NB4 (cell line): ENCODE measurements around the gene BMPER.

Experiments used
- DNase-seq: peaks from one replicate; pipeline ENCODE4 v3.0.0; 2010; ENCODE audit warnings: low read depth
- H3K4me3 ChIP-seq: one replicate; pipeline ENCODE4 v1.5.1; 2011; ENCODE audit warnings: mild to moderate bottlenecking, low read depth, low read length, moderate library complexity
- MAX ChIP-seq: IDR thresholded peaks from 2 replicates; pipeline ENCODE4 v1.6.1; 2011; ENCODE audit warnings: low read depth, low read length
- MYC ChIP-seq: IDR thresholded peaks from 2 replicates; pipeline ENCODE4 v1.6.1; 2011; ENCODE audit warnings: low read depth, low read length
- POLR2A ChIP-seq: IDR thresholded peaks from 2 replicates; pipeline ENCODE4 v1.6.1; 2011; ENCODE audit warnings: mild to moderate bottlenecking; ENCODE audit not compliant: insufficient read length; ENCODE audit errors: extremely low read depth
- TF ChIP-seq, protein P1 (sequence below): IDR thresholded peaks from one replicate; pipeline ENCODE4 v1.5.1; 2012; ENCODE audit warnings: low read depth, low read length

BMPER gene

DNA sequence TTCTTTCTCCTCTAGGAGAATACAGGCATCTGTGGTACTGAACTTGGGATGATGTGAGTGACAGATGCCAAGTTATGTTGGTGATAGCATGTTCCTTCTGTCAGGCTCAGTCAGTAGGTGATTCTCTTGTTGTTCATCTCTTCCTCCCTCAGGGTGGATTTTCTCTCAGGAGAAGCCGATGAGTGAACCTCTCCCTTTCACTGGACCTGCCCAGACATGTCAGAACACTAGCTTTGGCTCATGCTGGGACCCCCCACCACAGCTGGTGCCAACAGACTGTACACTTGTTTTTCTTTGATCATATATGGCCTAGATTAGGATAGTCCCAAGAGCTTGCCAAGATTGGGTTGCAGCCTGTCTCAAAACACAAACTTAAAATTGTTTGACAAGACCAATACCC, 129.4 kb downstream of the BMPER start:
- no peak overlapping the region for H3K4me3 ChIP-seq
- no peak for DNase-seq
- TF ChIP-seq MYC (no peak), MAX (no peak), POLR2A (no peak)
- TF ChIP-seq, protein P1, sequence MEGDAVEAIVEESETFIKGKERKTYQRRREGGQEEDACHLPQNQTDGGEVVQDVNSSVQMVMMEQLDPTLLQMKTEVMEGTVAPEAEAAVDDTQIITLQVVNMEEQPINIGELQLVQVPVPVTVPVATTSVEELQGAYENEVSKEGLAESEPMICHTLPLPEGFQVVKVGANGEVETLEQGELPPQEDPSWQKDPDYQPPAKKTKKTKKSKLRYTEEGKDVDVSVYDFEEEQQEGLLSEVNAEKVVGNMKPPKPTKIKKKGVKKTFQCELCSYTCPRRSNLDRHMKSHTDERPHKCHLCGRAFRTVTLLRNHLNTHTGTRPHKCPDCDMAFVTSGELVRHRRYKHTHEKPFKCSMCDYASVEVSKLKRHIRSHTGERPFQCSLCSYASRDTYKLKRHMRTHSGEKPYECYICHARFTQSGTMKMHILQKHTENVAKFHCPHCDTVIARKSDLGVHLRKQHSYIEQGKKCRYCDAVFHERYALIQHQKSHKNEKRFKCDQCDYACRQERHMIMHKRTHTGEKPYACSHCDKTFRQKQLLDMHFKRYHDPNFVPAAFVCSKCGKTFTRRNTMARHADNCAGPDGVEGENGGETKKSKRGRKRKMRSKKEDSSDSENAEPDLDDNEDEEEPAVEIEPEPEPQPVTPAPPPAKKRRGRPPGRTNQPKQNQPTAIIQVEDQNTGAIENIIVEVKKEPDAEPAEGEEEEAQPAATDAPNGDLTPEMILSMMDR = no peak

- no peak for DNase-seq
- TF ChIP-seq, protein P1 = no peak
- TF ChIP-seq MAX (no peak), POLR2A (no peak), MYC (no peak)
- no peak overlapping the region for H3K4me3 ChIP-seq
These were observed 130.9 kb downstream of the BMPER start for GRCh38 chr7:34036051-34036920.

DNA sequence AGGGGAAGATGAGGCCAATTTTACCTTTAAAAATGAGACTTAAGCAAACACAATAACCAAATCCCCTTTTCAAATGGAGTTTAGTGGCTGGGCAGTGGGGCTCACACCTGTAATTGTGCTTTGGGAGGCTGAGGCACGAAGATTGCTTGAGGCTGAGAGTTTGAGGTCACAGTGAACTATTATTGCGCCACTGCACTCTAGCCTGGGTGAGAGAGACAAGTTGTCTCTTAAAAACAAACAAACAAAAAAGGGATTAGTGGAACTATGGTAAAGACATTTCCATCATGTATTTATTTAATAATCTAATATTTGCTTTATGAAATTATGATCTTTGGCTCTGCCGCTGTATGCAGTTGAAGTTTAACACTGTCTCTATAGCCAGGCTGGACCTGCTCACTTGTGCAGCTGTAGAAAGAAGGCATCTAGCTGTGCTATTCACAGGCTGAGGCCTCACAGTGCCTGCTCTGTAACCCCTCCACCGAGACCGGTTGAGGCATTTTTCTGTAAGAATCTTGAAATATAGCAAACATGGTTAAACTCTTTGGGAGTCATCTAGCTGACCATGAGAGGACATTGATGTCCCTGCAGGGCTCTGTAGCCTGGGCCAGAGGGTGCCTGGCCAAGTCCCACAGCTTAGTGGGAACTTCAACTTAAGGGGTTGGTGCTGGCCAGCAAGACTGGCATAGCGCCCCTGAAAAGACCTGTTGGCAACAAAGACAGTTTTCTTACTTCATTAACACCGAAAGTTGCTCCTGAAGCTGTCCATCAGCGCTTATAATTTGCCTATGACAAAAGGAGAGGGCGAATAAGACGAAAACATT, 131.8 kb downstream of the BMPER start:
- no peak for DNase-seq
- TF ChIP-seq, protein P1 = no peak
- TF ChIP-seq MYC (no peak), MAX (no peak), POLR2A (no peak)
- H3K4me3 ChIP-seq = no peak overlapping the region

DNA sequence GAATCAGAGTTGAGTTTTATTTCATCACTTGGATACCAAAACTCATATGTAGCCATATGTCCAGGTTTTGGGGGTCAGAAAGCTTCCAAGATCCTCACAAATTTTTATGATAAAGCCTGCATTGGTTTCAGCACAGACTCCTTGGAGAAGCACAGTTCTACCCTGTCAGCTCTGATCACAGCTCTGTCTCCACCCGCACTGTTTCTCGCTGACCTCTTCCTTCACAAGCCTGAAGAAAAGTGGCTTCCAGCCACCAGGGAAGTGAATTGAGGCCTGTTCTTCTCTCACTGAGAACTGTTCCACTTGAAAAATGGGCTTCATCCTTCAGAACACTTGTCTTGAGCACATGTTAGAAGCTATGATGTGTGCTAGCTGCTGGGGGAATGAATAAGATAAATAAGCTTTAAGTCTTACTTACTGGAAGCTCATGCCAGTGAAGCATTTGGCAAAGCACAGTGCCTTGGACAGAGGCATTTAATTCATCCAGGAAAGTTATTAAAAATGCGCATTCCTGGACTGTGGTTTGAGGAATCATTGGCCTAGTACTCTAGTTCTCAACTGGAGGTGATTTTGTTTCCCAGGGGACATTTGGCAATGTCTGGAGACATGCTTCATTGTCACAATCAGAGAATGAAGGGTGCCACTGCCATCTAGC, 133.6 kb downstream of the BMPER start:
- DNase-seq = no peak
- TF ChIP-seq, protein P1 = no peak
- no peak for TF ChIP-seq MYC
- no peak for TF ChIP-seq POLR2A
- no peak for TF ChIP-seq MAX

DNA sequence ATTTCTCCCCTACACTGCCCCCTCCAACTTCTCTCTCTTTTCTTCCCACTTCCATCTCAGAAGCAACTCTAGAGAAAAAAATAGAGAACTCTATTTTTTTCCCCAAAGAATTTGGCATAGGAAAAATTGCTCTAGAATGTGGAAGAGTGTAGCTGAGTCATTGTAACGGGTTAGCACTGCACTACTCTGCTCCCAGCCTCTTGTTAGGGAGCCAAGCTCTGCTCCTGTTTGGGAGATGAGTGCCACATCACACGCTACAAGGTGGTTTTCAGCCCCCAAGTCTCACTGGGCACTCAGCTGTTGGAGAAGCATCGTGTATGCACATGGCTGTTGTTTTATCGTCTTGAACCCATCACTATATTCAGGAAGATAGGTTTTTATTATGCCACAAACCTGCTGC, 136.4 kb downstream of the BMPER start:
- TF ChIP-seq, protein P1 = no peak
- TF ChIP-seq MAX = no peak
- no peak for TF ChIP-seq POLR2A
- TF ChIP-seq MYC = no peak
- DNase-seq = no peak
- no peak overlapping the region for H3K4me3 ChIP-seq

More for the DNA sequence above, 133.6 kb downstream of the BMPER start:
- H3K4me3 ChIP-seq = no peak overlapping the region
